Body of pancreas (tissue), 4 donors: Measurements from ENCODE around the gene NLRP6. TPM values are rescaled to one million over a fixed set of nuclear protein-coding genes. Genes with fewer than 3 reads are reported as not detected.

Experiments used
- ATAC-seq: fragments of 150-250 bp; one replicate; pipeline ENCODE4 v1.9.1; 2016
- DNase-seq, 4 donors: peaks; one replicate each; pipeline ENCODE4 v3.0.0-alpha.2; 2019
- H3K27ac ChIP-seq, 4 donors: fragments of 200-600 bp; sonication (generic); 1 replicate in 3 of 4; 2 replicates in 1 of 4; pipeline versions ENCODE4 v1.5.1 to v1.6.1; 2016 to 2019; ENCODE audit warnings: mild to moderate bottlenecking in 1 of 4, mixed read lengths in 1 of 4, moderate library complexity in 1 of 4
- H3K27me3 ChIP-seq, 2 donors: fragments of 200-600 bp; sonication (generic); one replicate each; pipeline ENCODE4 v1.6.0; 2016; ENCODE audit warnings: mild to moderate bottlenecking in 1 of 2
- H3K36me3 ChIP-seq, 2 donors: fragments of 200-600 bp; sonication (generic); replicated peaks in 1 of 2; 2 replicates each; pipeline ENCODE4 v1.5.1; 2016; ENCODE audit warnings: low read depth in 2 of 2; ENCODE audit not compliant: insufficient read depth in 1 of 2
- H3K4me1 ChIP-seq: fragments of 200-600 bp; sonication (generic); one replicate; pipeline ENCODE4 v1.6.0; 2016
- H3K4me3 ChIP-seq, 2 donors: fragments of 200-600 bp; sonication (generic); 1 replicate in 1 of 2; 2 replicates in 1 of 2; pipeline ENCODE4 v1.5.1; 2016 to 2019
- H3K9me3 ChIP-seq, 3 donors: fragments of 200-600 bp; sonication (generic); 1 replicate in 2 of 3; 2 replicates in 1 of 3; pipeline ENCODE4 v1.5.1; 2016
- CTCF ChIP-seq, 7 experiments: fragments of 450-650 bp in 4 of 7; fragments of 200-600 bp in 3 of 7; sonication (generic) in 3 of 7; IDR thresholded peaks; one replicate each; pipeline ENCODE4 v1.5.1; 2016 to 2019; ENCODE audit warnings: antibody characterized with exemption in 7 of 7
- POLR2A ChIP-seq, 3 donors: fragments of 450-650 bp; IDR thresholded peaks; one replicate each; pipeline ENCODE4 v1.6.1; 2016; ENCODE audit warnings: antibody characterized with exemption in 3 of 3, mild to moderate bottlenecking in 2 of 3
- WGBS, 2 donors: methylation state at CpG; one replicate each; pipeline ENCODE4 v1.1.5; 2017; 5-methylcytosine and 5-hydroxymethylcytosine counted together
- intact Hi-C: fragments of 100-400 bp; cut with DNase I; formaldehyde crosslinking; loops from one replicate; pipeline ENCODE4 v1.15.1; 2023
- total RNA-seq, 2 donors: library from RNA; depleted of rRNA; stranded (reverse); fragments of >200 nt; gene quantifications; one replicate each; pipeline ENCODE4 v1.1.0, GENCODE V29; 2016

Gene NLRP6
- total RNA-seq, 2 donors from 2014 or later, result 1.0 TPM; not detected in 1

GRCh38 chr11:255176-255575, 23.0 kb upstream of the NLRP6 start:
- intact Hi-C loops, result no loop called here
- Histone ChIP-seq H3K9me3 (no peaks in the 10 kb centered on the region), H3K4me3 (no peak overlapping the region), H3K27ac (no peak overlapping the region), H3K4me1 (no peaks in the 10 kb centered on the region), H3K27me3 (no peaks in the 10 kb centered on the region), H3K36me3 (peaks cover 0 to 12% of the 10 kb centered on the region in 2 donors)
- no peak for DNase-seq
- 46 to 51% methylated on average over 3 of the region's 3 CpGs for WGBS, 2 donors
- no peak for TF ChIP-seq POLR2A (IDR thresholded peaks at IDR 0.05)
- TF ChIP-seq CTCF (IDR thresholded peaks at IDR 0.05), result no peak
- no peak for ATAC-seq

GRCh38 chr11:255816-256215, 22.4 kb upstream of the NLRP6 start:
- 82 to 86% methylated on average over 2 of the region's 2 CpGs for WGBS, 2 donors
- no peak for ATAC-seq
- TF ChIP-seq POLR2A (IDR thresholded peaks at IDR 0.05) (no peak), CTCF (IDR thresholded peaks at IDR 0.05) (no peak)

GRCh38 chr11:256952-257737, 21.1 kb upstream of the NLRP6 start:
- TF ChIP-seq CTCF (IDR thresholded peaks at IDR 0.05) (no peak), POLR2A (IDR thresholded peaks at IDR 0.05) (no peak)
- Histone ChIP-seq H3K9me3 (no peaks in the 10 kb centered on the region), H3K4me1 (no peaks in the 10 kb centered on the region), H3K27ac (no peak overlapping the region), H3K4me3 (no peak overlapping the region), H3K27me3 (no peaks in the 10 kb centered on the region), H3K36me3 (no peaks in the 10 kb centered on the region)
- WGBS, 2 donors, result 73 to 75% methylated on average over 14 of the region's 14 CpGs
- ATAC-seq (no peak), DNase-seq (no peak)
- intact Hi-C loops, result no loop called here

More at GRCh38 chr11:255816-256215, 22.4 kb upstream of the NLRP6 start:
- no peak overlapping the region for H3K27ac ChIP-seq
- DNase-seq, result no peak
- peaks cover 0 to 8% of the 10 kb centered on the region in 2 donors for H3K36me3 ChIP-seq
- no peaks in the 10 kb centered on the region for H3K27me3 ChIP-seq
- intact Hi-C loops, result no loop called here
- H3K4me3 ChIP-seq, result no peak overlapping the region
- H3K9me3 ChIP-seq, result no peaks in the 10 kb centered on the region
- no peaks in the 10 kb centered on the region for H3K4me1 ChIP-seq

DNA sequence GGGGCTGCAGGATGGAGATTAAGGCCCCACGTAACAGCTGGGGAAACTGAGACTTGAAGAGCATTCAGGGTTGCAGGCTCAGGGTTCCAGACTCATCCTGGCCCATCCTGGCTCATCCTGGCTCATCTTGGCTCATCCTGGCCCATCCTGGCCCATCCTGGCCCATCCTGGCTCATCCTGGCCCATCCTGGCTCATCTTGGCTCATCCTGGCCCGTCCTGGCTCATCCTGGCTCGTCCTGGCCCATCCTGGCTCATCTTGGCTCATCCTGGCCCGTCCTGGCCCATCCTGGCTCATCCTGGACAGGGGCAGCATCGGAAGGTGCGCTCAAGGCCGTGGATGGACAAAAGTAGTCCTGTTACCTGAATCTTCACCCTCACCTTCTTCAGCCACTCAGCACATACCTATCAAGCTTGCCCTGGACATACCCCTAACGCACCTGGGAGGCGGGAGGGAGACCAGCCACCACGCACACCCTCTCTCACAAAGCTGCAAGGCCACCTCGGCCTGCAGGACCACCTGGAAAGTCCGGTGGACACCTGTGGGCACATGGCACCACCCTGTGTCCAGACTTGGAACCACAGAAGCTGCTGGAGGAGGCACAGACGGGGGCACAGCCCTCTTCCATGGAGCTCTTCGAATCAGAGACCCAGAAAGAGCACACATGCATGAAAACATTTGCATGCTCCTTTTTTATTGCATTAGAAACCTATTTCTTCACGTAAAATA, 20.3 kb upstream of the NLRP6 start:
- Histone ChIP-seq H3K27me3 (no peaks in the 10 kb centered on the region), H3K4me3 (no peak overlapping the region), H3K9me3 (no peaks in the 10 kb centered on the region), H3K27ac (no peak overlapping the region), H3K36me3 (no peaks in the 10 kb centered on the region), H3K4me1 (no peaks in the 10 kb centered on the region)
- peak in 3 of 7 experiments; percentile 11 to 38 (median 23) for TF ChIP-seq CTCF (IDR thresholded peaks at IDR 0.05)
- TF ChIP-seq POLR2A (IDR thresholded peaks at IDR 0.05), result no peak
- intact Hi-C loops, result no loop called here
- ATAC-seq, result no peak
- DNase-seq, result no peak
- 49 to 50% methylated on average over 13 to 15 of the region's 15 CpGs for WGBS, 2 donors
